Suprapubic skin (tissue), 3 donors: ENCODE measurements around the gene ARCN1.

Experiments used
- CTCF ChIP-seq, 2 donors: fragments of 200-600 bp in 1 of 2; fragments of 450-650 bp in 1 of 2; sonication (generic) in 1 of 2; IDR thresholded peaks; one replicate each; pipeline ENCODE4 v1.5.1; 2016 to 2019; ENCODE audit warnings: antibody characterized with exemption in 2 of 2, mild to moderate bottlenecking in 1 of 2, moderate library complexity in 1 of 2
- EP300 ChIP-seq: sonication (generic); formaldehyde crosslinking; IDR thresholded peaks from one replicate; pipeline ENCODE4 v1.6.1; 2017; ENCODE audit warnings: antibody characterized with exemption

GRCh38 chr11:118544010-118544646 is 28.1 kb upstream of the ARCN1 start:
- TF ChIP-seq CTCF (IDR thresholded peaks at IDR 0.05) (no peak), EP300 (no peak)
